Endothelial cell of umbilical vein (primary cell): ENCODE results near the gene KCNA3.
A peak's percentile ranks its signal among the peaks of the same experiment; 100 is the strongest.

Experiments
- CTCF ChIP-seq, 2 donors: IDR thresholded peaks; 1 replicate in 1 of 2; 2 replicates in 1 of 2; pipeline ENCODE4 v1.5.1; 2011; ENCODE audit warnings: low read length in 2 of 2, mild to moderate bottlenecking in 2 of 2, moderate library complexity in 2 of 2, control low read depth in 1 of 2, inconsistent platforms in 1 of 2, low read depth in 1 of 2; ENCODE audit not compliant: insufficient read depth in 1 of 2; ENCODE audit errors: extremely low read depth in 1 of 2
- EZH2 ChIP-seq: IDR thresholded peaks from 2 replicates; pipeline ENCODE4 v1.6.1; 2012; ENCODE audit warnings: borderline replicate concordance, low read depth, mild to moderate bottlenecking, moderate library complexity, low read length, inconsistent platforms; ENCODE audit not compliant: severe bottlenecking
- FOS ChIP-seq: IDR thresholded peaks from 2 replicates; pipeline ENCODE4 v1.6.1; 2011; ENCODE audit warnings: mild to moderate bottlenecking, low read length, moderate library complexity, borderline replicate concordance; ENCODE audit not compliant: insufficient read depth
- JUN ChIP-seq: IDR thresholded peaks from 2 replicates; pipeline ENCODE4 v1.6.1; 2011; ENCODE audit warnings: borderline replicate concordance, low read depth; ENCODE audit not compliant: insufficient read length, insufficient read depth
- MYC ChIP-seq: IDR thresholded peaks from one replicate; pipeline ENCODE4 v1.6.1; 2011; ENCODE audit warnings: mild to moderate bottlenecking, low read depth, low read length
- POLR2A ChIP-seq: IDR thresholded peaks from 2 replicates; pipeline ENCODE4 v1.6.1; 2012; ENCODE audit warnings: low read depth, mild to moderate bottlenecking, control low read depth, low read length
- POLR2AphosphoS5 ChIP-seq: IDR thresholded peaks from 2 replicates; pipeline ENCODE4 v1.6.1; 2012; ENCODE audit warnings: low read depth, mild to moderate bottlenecking, control low read depth, low read length, moderate library complexity; ENCODE audit not compliant: insufficient read depth
- TF ChIP-seq, protein P1 (sequence below): IDR thresholded peaks from 2 replicates; pipeline ENCODE4 v1.6.1; 2011; ENCODE audit not compliant: insufficient read depth, insufficient read length

GRCh38 chr1:110674337-110675059 is at the start of gene KCNA3:
- TF ChIP-seq CTCF (IDR thresholded peaks at IDR 0.05; ENCODE audit: extremely low read depth in 1 of 2, insufficient read depth in 1 of 2, low read depth in 1 of 2, low read length in 2 of 2), result no peak
- TF ChIP-seq POLR2AphosphoS5, result no peak
- TF ChIP-seq POLR2A, result no peak
- TF ChIP-seq, protein P1, sequence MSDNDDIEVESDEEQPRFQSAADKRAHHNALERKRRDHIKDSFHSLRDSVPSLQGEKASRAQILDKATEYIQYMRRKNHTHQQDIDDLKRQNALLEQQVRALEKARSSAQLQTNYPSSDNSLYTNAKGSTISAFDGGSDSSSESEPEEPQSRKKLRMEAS, result no peak
- peak; percentile 60 for TF ChIP-seq EZH2
- no peak for TF ChIP-seq FOS
- no peak for TF ChIP-seq MYC
- no peak for TF ChIP-seq JUN
